HG02884 (cell line): ENCODE data around the gene CACNA2D3.

ENCODE experiments used
- ATAC-seq: cut with Tn5 transposase; IDR thresholded peaks from one replicate; pipeline ENCODE4 v1.9.1; 2021; ENCODE audit warnings: mild to moderate bottlenecking, moderate library complexity; ENCODE audit not compliant: unreplicated experiment

Gene CACNA2D3

DNA sequence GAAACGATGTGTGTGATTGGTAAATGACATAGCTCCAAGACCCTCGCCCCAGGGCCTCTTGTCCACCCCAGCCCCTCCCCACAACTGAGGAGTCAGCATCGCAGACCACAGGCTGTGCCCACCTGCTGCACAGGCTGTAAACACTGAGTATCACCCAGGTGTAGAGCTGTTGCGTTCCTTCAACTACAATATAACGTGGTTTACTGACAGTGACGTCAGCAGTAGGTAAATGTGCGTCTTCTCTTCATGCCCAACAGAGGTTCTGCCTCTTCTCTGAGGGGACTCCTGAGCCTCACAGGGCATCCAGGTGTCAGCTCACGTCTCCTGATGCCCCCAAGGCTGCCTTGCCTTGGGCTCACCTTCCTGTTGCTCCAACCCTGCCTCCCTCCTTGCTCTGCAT lies 395.1 kb downstream of the CACNA2D3 start:
- no peak for ATAC-seq

DNA sequence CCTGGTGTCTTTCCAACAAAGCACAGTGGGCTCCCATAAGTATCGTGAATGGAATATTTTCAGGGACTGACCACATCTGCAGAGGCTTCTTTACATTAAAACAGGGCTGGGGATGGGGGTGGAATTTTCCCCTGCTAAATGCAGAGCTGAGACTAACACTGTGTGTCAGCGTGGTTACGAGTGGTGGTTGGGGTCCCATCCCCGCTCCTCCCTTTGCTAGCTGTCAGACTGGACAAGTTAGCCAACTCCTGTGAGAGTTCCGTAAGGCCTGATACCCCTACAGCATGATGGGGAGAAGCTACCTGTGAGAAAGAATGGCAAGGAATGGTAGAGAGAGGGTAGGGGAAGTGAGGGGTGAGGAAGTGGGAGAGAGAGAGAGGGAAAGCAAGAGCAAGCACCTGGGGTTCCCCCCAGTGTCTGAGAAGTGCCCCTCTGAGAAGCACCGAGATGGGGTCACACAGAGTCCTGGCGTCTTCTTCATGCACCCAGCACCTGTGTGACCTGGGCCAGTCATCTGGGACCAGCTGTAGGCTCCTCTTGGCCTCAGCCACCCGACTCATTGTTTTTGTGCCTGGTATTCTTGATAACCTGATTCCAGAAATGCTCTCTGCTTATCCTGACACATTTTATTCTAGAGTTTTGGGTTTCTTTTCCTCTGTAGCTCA lies 395.8 kb downstream of the CACNA2D3 start:
- no peak for ATAC-seq

DNA sequence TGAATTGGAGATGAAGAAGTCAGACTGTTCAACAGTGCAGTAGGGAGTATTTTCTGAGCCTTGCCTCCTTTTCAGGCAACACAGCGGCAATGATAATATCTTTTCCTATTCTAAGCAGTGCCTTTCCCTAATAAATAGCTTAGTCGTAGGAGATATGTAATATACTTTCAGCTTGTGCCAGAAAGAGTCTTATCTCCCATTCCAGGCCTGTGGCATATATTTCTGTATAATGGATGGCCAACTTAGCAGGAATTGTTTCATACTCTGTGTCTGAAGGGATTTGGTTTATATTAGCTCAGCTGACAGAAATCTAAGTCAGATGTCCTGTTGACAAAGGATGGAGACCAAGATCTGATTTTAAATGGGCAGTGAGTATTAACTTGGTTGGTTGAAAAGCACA lies 397.1 kb downstream of the CACNA2D3 start:
- no peak for ATAC-seq

DNA sequence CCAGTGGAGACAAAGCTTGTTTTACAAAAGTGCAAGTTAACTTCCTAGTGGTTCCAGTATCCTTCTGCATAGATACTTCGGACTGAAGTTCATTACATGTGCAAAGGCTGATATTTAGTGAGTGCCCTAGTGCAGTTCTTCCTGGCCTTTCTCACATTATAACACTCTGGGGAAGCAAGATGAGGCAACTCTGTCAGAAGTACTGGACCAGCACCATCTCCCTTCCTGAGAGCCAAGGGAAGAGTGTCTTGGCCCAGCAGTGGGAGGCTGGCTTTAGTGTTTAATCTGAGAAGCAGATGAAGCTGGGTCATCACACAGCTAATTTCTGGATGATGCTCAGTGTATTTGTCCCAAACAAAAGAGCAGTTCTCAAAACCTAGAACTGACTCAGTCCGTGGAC lies 397.7 kb downstream of the CACNA2D3 start:
- ATAC-seq: no peak

DNA sequence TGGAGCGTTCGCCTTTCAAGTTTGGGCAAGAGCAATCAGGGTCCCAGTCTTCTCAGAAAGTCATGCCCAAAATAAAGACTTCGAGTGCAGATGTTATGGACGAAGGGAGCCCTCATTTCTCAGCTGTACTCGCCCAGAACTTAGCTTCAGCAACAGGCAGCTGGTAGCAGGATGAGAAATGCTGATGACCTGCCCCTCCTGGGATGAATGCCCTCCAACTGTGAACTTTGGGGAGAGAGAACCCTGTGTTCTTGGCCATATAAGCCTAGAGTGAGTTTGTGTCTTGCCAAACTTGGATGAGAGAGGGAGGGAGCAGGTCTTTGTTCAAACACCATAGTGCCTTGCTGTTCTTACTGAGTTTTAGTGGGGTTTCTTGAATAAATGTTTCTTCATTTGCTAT lies 405.2 kb downstream of the CACNA2D3 start:
- ATAC-seq: no peak

DNA sequence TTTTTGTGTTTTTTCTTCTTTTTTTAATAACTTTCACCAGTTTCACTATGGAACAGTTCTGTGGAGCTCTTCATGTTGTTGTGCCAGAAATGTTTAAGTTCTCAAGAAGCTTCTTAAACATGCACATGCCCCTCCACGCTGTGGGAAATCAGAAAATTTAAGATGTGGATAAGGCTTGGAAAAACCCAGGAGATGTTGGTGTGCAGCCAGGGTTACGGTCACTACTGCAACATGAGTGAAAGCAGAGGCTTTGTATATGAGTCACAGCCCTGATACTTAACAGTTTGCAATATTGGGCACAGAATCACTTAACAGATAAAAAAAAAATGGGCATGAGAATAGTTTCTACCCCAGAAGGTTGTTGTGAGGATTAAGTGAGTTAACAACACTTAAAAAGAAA lies 405.6 kb downstream of the CACNA2D3 start:
- no peak for ATAC-seq

DNA sequence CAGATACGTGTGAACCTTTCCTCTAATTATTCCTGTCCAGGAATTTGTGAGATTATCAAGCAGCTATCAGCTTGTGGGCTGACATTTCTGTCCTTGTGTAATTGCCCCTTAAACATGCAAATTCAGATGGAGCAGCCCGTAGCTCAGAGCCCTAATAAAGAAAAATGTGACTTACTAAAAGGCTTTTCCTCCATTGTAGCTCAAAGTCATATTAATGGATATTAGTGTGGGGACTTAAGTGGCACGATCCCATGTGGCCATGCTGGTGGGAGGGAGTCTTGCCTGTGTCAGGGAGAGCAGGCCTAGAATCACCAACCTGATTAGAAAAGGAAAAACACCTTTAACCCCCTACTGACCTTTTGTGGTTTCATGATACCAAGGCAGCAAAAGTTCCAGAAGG lies 406.3 kb downstream of the CACNA2D3 start:
- no peak for ATAC-seq

DNA sequence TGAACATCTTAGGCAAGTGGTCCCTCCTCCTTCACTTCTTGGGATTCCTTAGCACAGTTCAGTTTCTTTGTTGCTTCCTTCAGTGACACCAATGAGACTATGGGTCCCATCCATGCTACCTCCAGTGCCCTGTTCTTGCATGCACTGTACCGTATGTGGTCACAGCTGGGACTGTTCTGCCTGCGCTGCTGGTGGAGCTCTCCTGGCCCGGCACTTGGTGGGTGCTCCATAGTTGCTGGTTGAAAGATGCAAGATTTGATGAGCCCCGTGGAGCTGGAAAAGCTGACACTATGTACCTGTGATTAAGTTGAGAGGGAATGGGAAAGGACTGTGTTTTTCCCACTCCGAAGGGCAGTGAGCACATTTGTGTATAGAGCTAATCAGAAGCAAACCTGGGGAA lies 407.7 kb downstream of the CACNA2D3 start:
- no peak for ATAC-seq

DNA sequence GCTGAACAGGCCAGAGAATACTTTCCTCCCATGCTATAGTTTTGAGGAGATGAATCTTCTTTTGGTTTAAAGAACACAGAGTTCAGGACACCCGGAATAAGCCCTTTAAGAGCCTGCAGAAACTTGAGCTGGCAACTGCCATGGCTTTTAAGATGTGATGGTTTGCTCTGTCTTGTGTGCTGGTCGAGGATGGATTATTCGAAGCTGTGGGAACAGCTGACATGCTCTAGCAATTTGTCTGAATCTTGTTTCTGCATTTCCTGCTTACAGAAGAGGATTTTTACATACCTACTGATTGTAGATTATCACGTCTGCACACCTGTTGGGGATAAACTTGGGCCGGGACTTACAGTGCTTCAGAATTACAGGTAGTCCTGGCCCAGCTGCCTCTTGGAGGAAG lies 408.6 kb downstream of the CACNA2D3 start:
- no peak for ATAC-seq

DNA sequence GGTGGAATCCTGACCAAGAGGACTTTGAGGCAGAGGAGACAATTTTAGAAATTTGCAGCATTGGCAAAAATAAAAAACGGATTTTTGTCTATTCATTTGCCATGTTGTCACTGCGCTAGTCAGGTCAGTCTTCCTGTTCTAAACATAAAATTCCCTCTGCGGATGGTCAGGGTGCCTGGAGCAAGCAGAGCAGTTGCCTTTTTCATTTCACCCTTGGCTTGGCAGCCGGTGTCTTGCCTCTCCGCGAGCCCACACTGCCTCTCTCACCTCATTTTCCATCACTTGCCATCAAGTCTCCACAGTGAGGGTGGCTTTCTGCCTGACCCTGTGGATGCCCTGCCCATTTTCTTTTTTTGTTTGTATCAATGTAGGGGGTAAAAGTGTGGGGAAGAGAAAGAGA lies 409.4 kb downstream of the CACNA2D3 start:
- ATAC-seq: no peak

GRCh38 chr3:54533856-54534255 lies 411.5 kb downstream of the CACNA2D3 start:
- ATAC-seq: no peak

DNA sequence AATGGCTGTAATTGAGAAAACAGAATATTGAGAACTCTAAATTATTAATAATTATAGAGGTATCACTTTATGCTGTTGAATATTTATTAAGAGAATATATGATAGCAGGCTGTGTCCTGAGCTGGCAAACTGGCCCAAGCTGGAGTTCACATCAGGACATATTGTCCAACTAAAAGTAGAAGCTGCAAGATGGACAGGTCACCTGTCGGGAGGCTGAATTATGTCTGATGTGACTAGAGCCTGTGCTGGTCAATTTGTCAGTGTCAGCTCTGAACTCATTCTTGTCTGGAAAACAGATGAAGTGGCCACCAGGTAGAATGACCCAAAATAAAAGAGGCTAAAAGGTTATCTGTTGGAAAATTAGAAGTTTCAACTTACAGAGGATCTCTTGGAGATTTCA lies 413.3 kb downstream of the CACNA2D3 start:
- ATAC-seq: no peak

- no peak for ATAC-seq
Observed at GRCh38 chr3:54536450-54536849, 414.1 kb downstream of the CACNA2D3 start.

DNA sequence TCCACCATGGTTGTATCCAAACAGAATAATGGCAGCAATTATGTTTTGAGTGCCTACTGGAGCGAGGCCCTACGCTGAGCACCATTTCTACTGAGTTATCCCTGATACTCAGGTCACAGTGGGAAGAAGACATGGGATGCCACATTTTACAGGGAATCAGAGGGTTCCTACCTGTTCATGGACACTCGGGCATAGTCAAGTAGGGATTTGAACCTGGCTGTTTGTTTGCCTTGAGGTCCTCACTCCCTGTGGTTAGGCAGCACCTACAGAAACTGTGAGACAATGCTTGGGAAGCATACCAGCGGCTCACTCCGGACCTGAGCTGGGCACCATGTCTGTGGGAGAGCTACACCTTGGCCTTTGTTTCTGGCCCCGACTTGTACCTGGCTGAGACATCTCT lies 415.2 kb downstream of the CACNA2D3 start:
- ATAC-seq: no peak

DNA sequence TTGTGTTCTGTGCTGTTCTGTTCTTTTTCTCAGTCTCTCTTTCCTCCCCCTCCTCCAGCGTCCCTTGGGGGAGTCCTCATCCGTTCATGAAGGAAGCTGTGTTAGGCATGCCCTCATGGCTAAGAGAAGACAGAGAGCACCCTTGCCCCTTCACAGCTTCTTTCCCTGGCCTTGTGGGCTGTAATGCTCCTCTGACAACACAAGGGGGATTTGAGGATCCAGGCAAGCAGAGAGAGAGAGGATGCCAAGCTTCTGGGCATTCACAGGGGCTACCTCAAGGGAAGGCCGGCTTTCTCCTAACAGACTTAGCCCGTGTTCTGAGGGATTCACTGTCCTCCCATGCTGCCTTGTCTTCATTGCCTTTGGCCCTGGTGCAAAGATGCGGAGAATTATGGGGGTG lies 416.0 kb downstream of the CACNA2D3 start:
- no peak for ATAC-seq

DNA sequence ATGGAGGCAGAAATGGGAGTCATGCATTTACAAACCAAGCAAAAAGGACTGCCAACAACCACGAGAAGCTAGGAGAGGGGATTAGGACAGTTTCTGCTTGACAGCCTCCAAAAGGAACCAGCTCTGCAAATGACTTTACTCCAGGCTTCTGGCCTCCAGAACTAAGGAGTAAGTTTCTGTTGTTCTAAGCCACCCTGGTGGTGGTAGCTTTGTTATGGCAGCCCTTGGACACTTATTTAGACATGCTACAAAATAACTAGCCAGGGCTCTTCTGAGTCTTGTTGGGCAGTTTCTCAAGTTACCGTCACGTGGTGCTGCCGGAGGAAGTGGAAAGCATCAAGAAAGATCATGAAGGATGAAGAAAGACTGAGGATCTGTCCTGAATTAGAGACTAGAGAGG lies 419.0 kb downstream of the CACNA2D3 start:
- ATAC-seq: no peak

DNA sequence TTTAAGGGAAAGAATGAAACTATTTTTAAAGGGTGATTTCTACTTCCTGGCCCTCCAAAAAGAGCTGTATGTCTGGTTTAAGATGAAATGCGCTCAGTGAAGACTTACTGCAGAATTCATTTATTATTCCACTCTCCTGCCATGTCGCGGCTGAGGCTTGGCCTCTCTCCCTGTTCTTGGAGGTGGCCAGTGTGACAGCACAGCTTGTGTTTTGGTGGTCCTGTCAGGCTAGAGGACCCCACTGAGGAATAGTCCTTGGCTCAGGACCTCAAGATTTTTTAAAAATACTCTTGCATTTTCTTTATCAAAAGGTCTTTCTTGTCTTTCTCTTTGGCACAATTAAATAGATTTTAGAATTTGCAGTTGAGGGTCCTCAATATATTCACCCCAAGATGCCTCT lies 421.1 kb downstream of the CACNA2D3 start:
- no peak for ATAC-seq

DNA sequence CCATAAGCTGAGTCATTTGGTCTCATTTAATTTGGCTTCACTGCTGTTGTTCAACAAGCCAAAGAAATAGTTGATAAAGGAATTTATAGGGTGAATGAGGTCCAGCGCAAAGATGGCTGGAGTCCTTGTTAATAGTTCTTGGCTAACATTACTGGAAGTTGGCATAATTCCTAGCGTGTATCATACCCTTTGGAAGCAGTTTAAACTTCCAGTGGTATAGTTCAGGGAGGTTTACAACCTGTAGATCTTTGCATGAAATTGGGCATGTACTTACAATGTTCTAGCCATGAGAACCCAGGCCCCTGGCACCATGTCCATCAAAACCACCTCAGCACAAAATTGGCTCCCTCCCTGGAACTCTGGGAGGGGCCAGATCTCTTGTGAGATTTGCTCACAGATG lies 424.7 kb downstream of the CACNA2D3 start:
- no peak for ATAC-seq

GRCh38 chr3:54547846-54548245 lies 425.5 kb downstream of the CACNA2D3 start:
- no peak for ATAC-seq

- ATAC-seq: no peak
Observed at GRCh38 chr3:54549607-54550220, 427.4 kb downstream of the CACNA2D3 start.

DNA sequence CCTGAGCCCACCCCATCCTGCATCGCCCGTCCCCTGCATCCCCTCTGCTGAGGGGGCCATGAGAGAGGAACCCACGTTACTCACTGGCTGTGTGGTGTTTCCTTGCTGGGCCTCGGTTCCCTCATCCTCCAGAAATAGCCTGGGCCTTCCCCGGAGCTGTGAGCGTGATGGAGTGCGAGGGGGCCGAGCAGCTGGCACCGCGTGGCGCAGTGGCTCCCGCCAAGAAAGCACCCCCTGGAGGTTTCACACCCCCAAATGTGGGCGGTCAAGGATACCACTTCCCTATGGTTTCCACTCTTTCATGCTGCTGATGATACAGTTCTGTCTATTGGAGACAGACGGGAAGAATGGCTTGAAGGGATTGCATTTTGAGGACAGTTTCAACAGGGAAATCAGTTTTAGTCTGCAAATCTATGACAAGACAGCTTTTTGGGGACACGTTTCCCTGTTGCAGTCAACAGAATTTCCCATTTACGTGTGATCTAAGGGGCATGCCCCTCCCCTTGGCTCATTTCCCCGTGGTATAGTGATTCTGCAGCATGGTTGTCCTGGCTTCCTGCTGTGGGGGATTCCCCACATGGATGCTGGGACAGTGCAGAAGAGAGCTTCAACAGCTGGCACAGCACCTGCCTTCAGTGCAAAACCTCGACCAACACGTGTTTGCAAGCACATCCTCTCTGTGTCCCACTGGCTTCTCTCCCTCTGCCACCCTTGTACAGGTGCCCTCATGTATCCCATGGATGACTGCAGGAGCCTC lies 428.0 kb downstream of the CACNA2D3 start:
- ATAC-seq: no peak

DNA sequence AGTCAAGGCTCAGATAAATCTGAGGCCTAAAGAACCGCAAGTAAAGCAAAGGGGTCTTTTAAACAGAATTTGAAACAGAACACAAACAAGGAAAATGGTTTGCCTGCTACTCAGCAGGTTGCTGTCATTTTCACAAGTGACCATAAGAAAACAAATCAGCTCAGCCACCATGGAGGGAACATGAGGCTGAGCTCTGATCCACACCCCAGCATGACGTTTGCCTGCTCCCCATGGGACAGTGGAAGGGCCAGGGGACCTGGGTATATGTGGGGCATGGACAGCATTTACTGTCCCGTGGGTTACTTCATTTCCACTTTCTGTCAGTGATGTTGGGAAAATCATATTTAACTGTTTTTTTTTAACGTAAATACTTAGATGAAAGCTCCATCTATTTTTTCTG lies 434.3 kb downstream of the CACNA2D3 start:
- no peak for ATAC-seq
